ENCODE data around the gene SLITRK2.
A peak's percentile ranks its signal among the peaks of the same experiment; 100 is the strongest.

Gene SLITRK2

GRCh38 chrX:145817331-145818185 is at the start of gene SLITRK2:
TSS of gene SLITRK2 (plus strand) at chrX:145817829. CDS start at chrX:145822426, 4,597 bp downstream.
- DNase-seq (no peak), ATAC-seq (replicated peaks) (no peak)
- peaks cover 0 to 1% of the 10 kb centered on the region in 2 donors for H3K36me3 Mint-ChIP-seq
- peaks cover 40 to 47% of the 10 kb centered on the region in 2 donors for H3K27me3 Mint-ChIP-seq
- H3K9me3 Mint-ChIP-seq: peaks cover 2 to 10% of the 10 kb centered on the region in 2 donors
- H3K4me1 Mint-ChIP-seq: peaks cover 0 to 3% of the 10 kb centered on the region in 2 donors
- H3K27ac Mint-ChIP-seq: peak within 1 kb of the TSS; percentile 52
- H3K4me3 Mint-ChIP-seq: peak within 1 kb of the TSS in 1 of 2 donors; percentile 59

- Mint-ChIP-seq H3K4me1 (no peaks in the 10 kb centered on the region), H3K9me3 (peaks cover 4 to 7% of the 10 kb centered on the region in 2 donors), H3K4me3 (no peak overlapping the region), H3K36me3 (no peaks in the 10 kb centered on the region), H3K27me3 (no peaks in the 10 kb centered on the region), H3K27ac (no peak overlapping the region)
- no peak for DNase-seq
- ATAC-seq (replicated peaks): no peak
These were observed 44.6 kb upstream of the SLITRK2 start for GRCh38 chrX:145773006-145773405.

GRCh38 chrX:145792281-145792680 is 25.3 kb upstream of the SLITRK2 start:
- DNase-seq (no peak), ATAC-seq (replicated peaks) (no peak)
- H3K4me1 Mint-ChIP-seq: no peaks in the 10 kb centered on the region
- no peak overlapping the region for H3K27ac Mint-ChIP-seq
- H3K9me3 Mint-ChIP-seq: peaks cover 0 to 16% of the 10 kb centered on the region in 2 donors
- no peaks in the 10 kb centered on the region for H3K36me3 Mint-ChIP-seq
- no peaks in the 10 kb centered on the region for H3K27me3 Mint-ChIP-seq
- H3K4me3 Mint-ChIP-seq: no peak overlapping the region

GRCh38 chrX:145803508-145803907 is 14.1 kb upstream of the SLITRK2 start:
- no peaks in the 10 kb centered on the region for H3K36me3 Mint-ChIP-seq
- H3K27ac Mint-ChIP-seq: no peak overlapping the region
- DNase-seq (no peak), ATAC-seq (replicated peaks) (no peak)
- no peaks in the 10 kb centered on the region for H3K4me1 Mint-ChIP-seq
- no peak overlapping the region for H3K4me3 Mint-ChIP-seq
- peaks cover 0 to 11% of the 10 kb centered on the region in 2 donors for H3K9me3 Mint-ChIP-seq
- no peaks in the 10 kb centered on the region for H3K27me3 Mint-ChIP-seq

- peaks cover 2 to 10% of the 10 kb centered on the region in 2 donors for H3K9me3 Mint-ChIP-seq
- ATAC-seq (replicated peaks) (no peak), DNase-seq (no peak)
- peaks cover 0 to 3% of the 10 kb centered on the region in 2 donors for H3K4me1 Mint-ChIP-seq
- no peak overlapping the region for H3K4me3 Mint-ChIP-seq
- H3K27ac Mint-ChIP-seq: no peak overlapping the region
- H3K36me3 Mint-ChIP-seq: peaks cover 0 to 1% of the 10 kb centered on the region in 2 donors
- peaks cover 12 to 13% of the 10 kb centered on the region in 2 donors for H3K27me3 Mint-ChIP-seq
These were observed 4.5 kb upstream of the SLITRK2 start for GRCh38 chrX:145813081-145813480.

- H3K27ac Mint-ChIP-seq: peak overlapping the region; percentile 52
- peak overlapping the region in 1 of 2 donors; percentile 59 for H3K4me3 Mint-ChIP-seq
- peaks cover 0 to 3% of the 10 kb centered on the region in 2 donors for H3K4me1 Mint-ChIP-seq
- peaks cover 32 to 39% of the 10 kb centered on the region in 2 donors for H3K27me3 Mint-ChIP-seq
- ATAC-seq (replicated peaks) (no peak), DNase-seq (no peak)
- peaks cover 0 to 1% of the 10 kb centered on the region in 2 donors for H3K36me3 Mint-ChIP-seq
- H3K9me3 Mint-ChIP-seq: peaks cover 2 to 10% of the 10 kb centered on the region in 2 donors
These were observed 871 bp upstream of the SLITRK2 start for GRCh38 chrX:145816601-145817315.

- H3K27ac Mint-ChIP-seq: no peak overlapping the region
- H3K4me1 Mint-ChIP-seq: peaks cover 0 to 3% of the 10 kb centered on the region in 2 donors
- H3K4me3 Mint-ChIP-seq: no peak overlapping the region
- peaks cover 0 to 1% of the 10 kb centered on the region in 2 donors for H3K36me3 Mint-ChIP-seq
- ATAC-seq (replicated peaks): no peak
- DNase-seq: no peak
- peaks cover 2 to 10% of the 10 kb centered on the region in 2 donors for H3K9me3 Mint-ChIP-seq
- H3K27me3 Mint-ChIP-seq: peaks cover 43 to 47% of the 10 kb centered on the region in 2 donors
These were observed 821 bp downstream of the SLITRK2 start for GRCh38 chrX:145818186-145819113.

GRCh38 chrX:145820825-145821224 is 3.2 kb downstream of the SLITRK2 start:
- peaks cover 0 to 1% of the 10 kb centered on the region in 2 donors for H3K36me3 Mint-ChIP-seq
- peaks cover 2 to 10% of the 10 kb centered on the region in 2 donors for H3K9me3 Mint-ChIP-seq
- H3K27ac Mint-ChIP-seq: no peak overlapping the region
- DNase-seq (no peak), ATAC-seq (replicated peaks) (no peak)
- peaks cover 43 to 47% of the 10 kb centered on the region in 2 donors for H3K27me3 Mint-ChIP-seq
- peaks cover 0 to 3% of the 10 kb centered on the region in 2 donors for H3K4me1 Mint-ChIP-seq
- no peak overlapping the region for H3K4me3 Mint-ChIP-seq

- peaks cover 2 to 8% of the 10 kb centered on the region in 2 donors for H3K9me3 Mint-ChIP-seq
- H3K27me3 Mint-ChIP-seq: peaks cover 40 to 45% of the 10 kb centered on the region in 2 donors
- ATAC-seq (replicated peaks) (no peak), DNase-seq (no peak)
- no peak overlapping the region for H3K4me3 Mint-ChIP-seq
- peaks cover 0 to 3% of the 10 kb centered on the region in 2 donors for H3K4me1 Mint-ChIP-seq
- H3K36me3 Mint-ChIP-seq: peaks cover 0 to 1% of the 10 kb centered on the region in 2 donors
- H3K27ac Mint-ChIP-seq: no peak overlapping the region
These were observed 3.8 kb downstream of the SLITRK2 start for GRCh38 chrX:145821291-145821897.

- no peak for ATAC-seq (replicated peaks)
- H3K9me3 Mint-ChIP-seq: peaks cover 0 to 3% of the 10 kb centered on the region in 2 donors
- H3K4me1 Mint-ChIP-seq: peaks cover 0 to 3% of the 10 kb centered on the region in 2 donors
- no peak for DNase-seq
- H3K4me3 Mint-ChIP-seq: no peak overlapping the region
- H3K36me3 Mint-ChIP-seq: no peaks in the 10 kb centered on the region
- peaks cover 34 to 39% of the 10 kb centered on the region in 2 donors for H3K27me3 Mint-ChIP-seq
- no peak overlapping the region for H3K27ac Mint-ChIP-seq
These were observed 4.4 kb downstream of the SLITRK2 start for GRCh38 chrX:145821898-145822571.

GRCh38 chrX:145823132-145823531 is 5.5 kb downstream of the SLITRK2 start:
- no peaks in the 10 kb centered on the region for H3K9me3 Mint-ChIP-seq
- H3K27me3 Mint-ChIP-seq: peaks cover 30 to 35% of the 10 kb centered on the region in 2 donors
- no peaks in the 10 kb centered on the region for H3K36me3 Mint-ChIP-seq
- H3K4me3 Mint-ChIP-seq: no peak overlapping the region
- H3K27ac Mint-ChIP-seq: no peak overlapping the region
- DNase-seq (no peak), ATAC-seq (replicated peaks) (no peak)
- H3K4me1 Mint-ChIP-seq: no peaks in the 10 kb centered on the region

- Mint-ChIP-seq H3K36me3 (no peaks in the 10 kb centered on the region), H3K27me3 (peaks cover 14 to 15% of the 10 kb centered on the region in 2 donors), H3K4me3 (no peak overlapping the region), H3K9me3 (no peaks in the 10 kb centered on the region), H3K27ac (no peak overlapping the region), H3K4me1 (no peaks in the 10 kb centered on the region)
- ATAC-seq (replicated peaks) (no peak), DNase-seq (no peak)
These were observed 8.3 kb downstream of the SLITRK2 start for GRCh38 chrX:145825896-145826295.

- peaks cover 11 to 13% of the 10 kb centered on the region in 2 donors for H3K27me3 Mint-ChIP-seq
- H3K27ac Mint-ChIP-seq: no peak overlapping the region
- H3K9me3 Mint-ChIP-seq: no peaks in the 10 kb centered on the region
- DNase-seq (no peak), ATAC-seq (replicated peaks) (no peak)
- no peaks in the 10 kb centered on the region for H3K4me1 Mint-ChIP-seq
- H3K4me3 Mint-ChIP-seq: no peak overlapping the region
- H3K36me3 Mint-ChIP-seq: no peaks in the 10 kb centered on the region
These were observed 8.8 kb downstream of the SLITRK2 start for GRCh38 chrX:145826466-145826865.

Data from stimulated activated naive B cell treated with anti-CD40 and anti-IgM and Interleukin-4, amounts not matched to agents 10 μg/mL and 1 μg/mL and 100 μg/mL, for 72 hours (primary cell).